Activated naive CD8-positive, alpha-beta T cell treated with anti-CD3 and anti-CD28 coated beads, Interleukin-2, amount 10 ng/mL, durations not matched to agents 7 days and 5 days (primary cell): Measurements from ENCODE around the gene CYP4F12. TPM values are rescaled to one million over a fixed set of nuclear protein-coding genes. Genes with fewer than 3 reads are reported as not detected.
A peak's percentile ranks its signal among the peaks of the same experiment; 100 is the strongest.
"Not testable (repeated sequence)": the region's sequence is repeated elsewhere in the genome, so short reads cannot be mapped to it uniquely, and the experiment has no call there.

Source experiments
- ATAC-seq: fragments of 150-1000 bp; cut with Tn5 transposase; one replicate; pipeline ENCODE4 v1.10.0; 2021; ENCODE audit warnings: low read depth, moderate library complexity
- POLR2A ChIA-PET: fragments of 350-600 bp; sonication (Branson Sonifier 250); formaldehyde crosslinking; loops from one replicate; lab custom pipeline; 2021; ENCODE audit warnings: antibody characterized with exemption; lab: Charles Lee
- DNase-seq: peaks from one replicate; pipeline ENCODE4 v3.0.0; 2021
- H3K27ac Mint-ChIP-seq: one replicate; pipeline ENCODE4 v1.8.0; 2022; ENCODE audit warnings: mild to moderate bottlenecking, mixed read lengths
- H3K27me3 Mint-ChIP-seq: one replicate; pipeline ENCODE4 v1.8.0; 2022; ENCODE audit warnings: mild to moderate bottlenecking, moderate library complexity, mixed read lengths
- H3K36me3 Mint-ChIP-seq: one replicate; pipeline ENCODE4 v1.8.0; 2021; ENCODE audit warnings: mild to moderate bottlenecking, mixed read lengths
- H3K4me1 Mint-ChIP-seq: one replicate; pipeline ENCODE4 v1.8.0; 2021; ENCODE audit warnings: mixed read lengths
- H3K4me3 Mint-ChIP-seq: one replicate; pipeline ENCODE4 v1.8.0; 2022; ENCODE audit warnings: mild to moderate bottlenecking, moderate library complexity, mixed read lengths
- H3K9me3 Mint-ChIP-seq: one replicate; pipeline ENCODE4 v1.8.0; 2021; ENCODE audit warnings: mixed read lengths
- total RNA-seq, 2 experiments: library from RNA; stranded (reverse); gene quantifications; one replicate each; pipeline ENCODE4 v1.2.3, GENCODE V29; 2021

Gene CYP4F12
- total RNA-seq, 2 experiments from 2014 or later, result 2.4 to 3.1 TPM

DNA sequence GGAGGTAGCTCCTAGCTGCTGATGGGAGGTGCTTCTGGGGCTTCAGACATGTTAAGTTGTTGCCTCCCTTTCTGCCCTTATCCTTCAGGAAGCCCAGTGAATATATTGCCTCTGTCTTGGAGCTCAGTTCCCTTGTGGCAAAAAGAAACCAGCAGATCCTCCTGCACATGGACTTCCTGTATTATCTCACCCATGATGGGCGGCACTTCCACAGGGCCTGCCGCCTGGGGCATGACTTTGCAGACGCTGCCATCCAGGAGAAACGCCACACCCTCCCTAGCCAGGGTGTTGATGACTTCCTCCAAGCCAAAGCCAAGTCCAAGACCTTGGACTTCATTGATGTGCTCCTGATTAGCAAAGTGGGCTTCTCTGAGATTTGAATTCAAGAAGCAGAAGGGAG lies 6.0 kb upstream of the CYP4F12 start:
- no peaks in the 10 kb centered on the region for H3K4me1 Mint-ChIP-seq
- no peak overlapping the region for H3K27ac Mint-ChIP-seq
- no peaks in the 10 kb centered on the region for H3K27me3 Mint-ChIP-seq
- no peak overlapping the region for H3K4me3 Mint-ChIP-seq
- H3K36me3 Mint-ChIP-seq, result no peaks in the 10 kb centered on the region
- H3K9me3 Mint-ChIP-seq, result no peaks in the 10 kb centered on the region
- no peak for DNase-seq
- POLR2A ChIA-PET, result no interaction called here
- no peak for ATAC-seq

DNA sequence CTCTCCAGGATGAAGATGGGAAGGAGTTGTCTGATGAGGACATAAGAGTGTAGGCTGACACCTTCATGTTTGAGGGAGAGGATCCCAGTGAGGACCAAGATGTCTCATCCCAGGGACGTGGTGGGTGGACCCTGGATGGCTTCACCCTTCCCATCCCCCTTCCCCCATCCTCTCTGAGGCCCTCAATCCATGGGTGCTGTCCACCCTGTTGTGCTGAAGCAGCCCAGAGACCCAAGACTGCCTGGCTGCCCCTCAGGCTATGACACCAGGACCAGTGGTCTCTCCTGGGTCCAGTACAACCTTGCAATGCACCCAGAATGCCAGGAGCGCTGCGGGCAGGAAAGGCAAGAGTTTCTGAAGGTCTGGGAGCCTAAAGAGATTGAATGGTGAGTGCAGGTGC lies 3.4 kb upstream of the CYP4F12 start:
- Mint-ChIP-seq H3K36me3 (no peaks in the 10 kb centered on the region), H3K9me3 (no peaks in the 10 kb centered on the region), H3K27me3 (no peaks in the 10 kb centered on the region), H3K27ac (no peak overlapping the region), H3K4me3 (no peak overlapping the region), H3K4me1 (peaks cover under 1% of the 10 kb centered on the region)
- no peak for DNase-seq
- no peak for ATAC-seq
- POLR2A ChIA-PET, result no interaction called here

DNA sequence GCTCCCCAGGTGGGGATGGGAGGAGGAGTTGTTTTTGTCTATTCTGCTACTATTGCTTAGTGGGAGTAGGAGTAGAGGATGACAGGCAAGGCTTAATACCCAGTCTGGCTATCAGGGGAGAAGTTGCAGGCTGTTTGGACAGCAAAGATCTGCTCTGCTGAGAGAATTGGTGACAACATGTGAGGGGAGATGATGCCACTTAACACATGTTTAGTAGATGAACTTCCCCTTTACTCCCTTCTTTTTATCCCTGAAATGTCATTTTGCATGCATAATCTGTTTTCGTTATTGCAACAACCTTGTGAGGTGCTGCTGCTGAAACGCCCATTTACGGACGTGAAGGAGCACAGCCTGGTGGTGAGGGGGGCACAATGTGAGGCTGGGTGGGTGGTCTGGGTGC lies 3.0 kb upstream of the CYP4F12 start:
- Mint-ChIP-seq H3K4me1 (peaks cover 3% of the 10 kb centered on the region), H3K27ac (no peak overlapping the region), H3K9me3 (no peaks in the 10 kb centered on the region), H3K4me3 (no peak overlapping the region), H3K36me3 (no peaks in the 10 kb centered on the region), H3K27me3 (no peaks in the 10 kb centered on the region)
- DNase-seq, result no peak
- POLR2A ChIA-PET, result no interaction called here
- no peak for ATAC-seq

- no peaks in the 10 kb centered on the region for H3K9me3 Mint-ChIP-seq
- POLR2A ChIA-PET, result no interaction called here
- ATAC-seq (no peak), DNase-seq (no peak)
- peaks cover 3% of the 10 kb centered on the region for H3K4me1 Mint-ChIP-seq
- H3K27me3 Mint-ChIP-seq, result no peaks in the 10 kb centered on the region
- H3K27ac Mint-ChIP-seq, result no peak overlapping the region
- no peak overlapping the region for H3K4me3 Mint-ChIP-seq
- no peaks in the 10 kb centered on the region for H3K36me3 Mint-ChIP-seq
These were observed 1.6 kb upstream of the CYP4F12 start for GRCh38 chr19:15671237-15671821.

- POLR2A ChIA-PET, result no interaction called here
- H3K4me3 Mint-ChIP-seq, result no peak overlapping the region
- ATAC-seq (no peak), DNase-seq (no peak)
- H3K36me3 Mint-ChIP-seq, result no peaks in the 10 kb centered on the region
- no peaks in the 10 kb centered on the region for H3K27me3 Mint-ChIP-seq
- H3K27ac Mint-ChIP-seq, result no peak overlapping the region
- H3K9me3 Mint-ChIP-seq, result no peaks in the 10 kb centered on the region
- H3K4me1 Mint-ChIP-seq, result peaks cover 3% of the 10 kb centered on the region
These were observed 852 bp upstream of the CYP4F12 start for GRCh38 chr19:15671891-15672579.

- Mint-ChIP-seq H3K36me3 (no peaks in the 10 kb centered on the region), H3K4me1 (peaks cover 3% of the 10 kb centered on the region), H3K4me3 (no peak overlapping the region), H3K27ac (no peak overlapping the region), H3K9me3 (no peaks in the 10 kb centered on the region), H3K27me3 (no peaks in the 10 kb centered on the region)
- DNase-seq (no peak), ATAC-seq (no peak)
- POLR2A ChIA-PET, result no interaction called here
These were observed 328 bp downstream of the CYP4F12 start for GRCh38 chr19:15673176-15673654.

- Mint-ChIP-seq H3K27ac (no peak overlapping the region), H3K9me3 (no peaks in the 10 kb centered on the region), H3K27me3 (no peaks in the 10 kb centered on the region), H3K4me3 (no peak overlapping the region), H3K36me3 (no peaks in the 10 kb centered on the region), H3K4me1 (peaks cover 3% of the 10 kb centered on the region)
- POLR2A ChIA-PET, result no interaction called here
- ATAC-seq, result no peak
- DNase-seq, result no peak
These were observed 2.7 kb downstream of the CYP4F12 start for GRCh38 chr19:15675560-15675959.

GRCh38 chr19:15679089-15679488 lies 6.2 kb downstream of the CYP4F12 start:
- no peak overlapping the region for H3K27ac Mint-ChIP-seq
- no peak for ATAC-seq
- H3K4me1 Mint-ChIP-seq, result peaks cover 3% of the 10 kb centered on the region
- DNase-seq, result no peak
- no peaks in the 10 kb centered on the region for H3K9me3 Mint-ChIP-seq
- POLR2A ChIA-PET, result no interaction called here
- no peak overlapping the region for H3K4me3 Mint-ChIP-seq
- H3K27me3 Mint-ChIP-seq, result no peaks in the 10 kb centered on the region
- no peaks in the 10 kb centered on the region for H3K36me3 Mint-ChIP-seq

DNA sequence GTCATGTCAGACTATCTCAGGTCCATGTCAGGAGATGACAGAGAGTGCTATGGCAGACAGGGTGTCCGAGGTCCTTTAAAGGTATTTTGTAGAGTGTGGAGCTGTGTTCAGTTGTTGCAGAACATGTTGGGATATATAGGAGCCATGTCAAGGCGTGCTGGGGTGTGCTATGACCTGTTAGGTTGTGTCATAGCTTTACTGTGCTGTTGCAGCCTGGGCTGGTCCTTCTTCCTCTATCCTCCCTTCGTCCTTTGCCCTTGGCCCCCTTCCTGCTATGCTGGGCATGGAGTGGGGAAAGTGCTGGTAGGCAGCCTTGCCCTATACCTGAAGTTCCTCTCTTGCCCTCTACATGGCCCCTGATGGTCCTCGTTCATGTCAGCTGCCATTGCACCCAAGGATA lies 7.0 kb downstream of the CYP4F12 start:
- DNase-seq, result not testable (repeated sequence)

DNA sequence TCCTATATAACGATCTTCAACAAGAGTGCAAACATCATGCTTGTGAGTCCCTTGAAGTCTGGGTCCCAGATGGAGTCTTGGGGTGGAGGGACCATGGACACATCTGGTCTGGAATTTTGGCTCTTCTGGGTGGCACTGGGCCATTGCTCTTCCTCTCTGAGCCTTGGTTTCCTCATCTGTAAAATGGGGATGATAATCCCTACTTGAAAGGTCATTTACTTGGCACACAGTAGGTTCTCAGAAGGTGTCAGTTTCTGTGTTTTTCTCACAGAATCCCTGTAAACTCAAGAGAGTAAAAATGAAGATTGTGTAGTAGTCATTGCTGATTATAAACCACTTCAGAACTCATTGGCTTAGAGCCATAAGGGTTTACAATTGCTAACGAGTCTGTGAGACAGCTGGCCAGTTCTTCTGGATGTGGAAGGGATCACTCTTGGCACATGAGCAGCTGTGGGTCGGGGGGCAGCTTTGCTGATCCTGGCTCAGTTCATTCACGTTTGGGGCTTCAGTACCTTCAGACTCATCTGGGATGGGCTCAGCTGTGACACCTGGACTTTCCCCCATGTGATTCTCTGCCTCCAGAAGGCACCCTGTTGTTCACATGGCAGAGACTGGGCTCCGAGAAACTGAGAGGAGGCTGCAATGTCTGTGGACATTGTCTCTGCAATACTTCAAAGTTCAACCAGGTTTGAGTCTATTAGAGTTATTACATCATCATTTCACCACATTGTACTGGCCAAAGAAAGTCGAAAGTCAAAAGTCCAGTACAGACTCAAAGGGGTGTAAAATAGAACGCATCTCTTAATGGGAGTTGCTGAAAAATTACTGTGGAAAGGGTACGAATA lies 7.8 kb downstream of the CYP4F12 start:
- DNase-seq (no peak), ATAC-seq (no peak)
- H3K9me3 Mint-ChIP-seq, result no peaks in the 10 kb centered on the region
- no peak overlapping the region for H3K27ac Mint-ChIP-seq
- no peak overlapping the region for H3K4me3 Mint-ChIP-seq
- peaks cover 2% of the 10 kb centered on the region for H3K27me3 Mint-ChIP-seq
- H3K4me1 Mint-ChIP-seq, result no peaks in the 10 kb centered on the region
- no peaks in the 10 kb centered on the region for H3K36me3 Mint-ChIP-seq
- POLR2A ChIA-PET, result no interaction called here

More for the DNA sequence above, 7.0 kb downstream of the CYP4F12 start:
- POLR2A ChIA-PET, H3K27ac Mint-ChIP-seq, H3K27me3 Mint-ChIP-seq, H3K9me3 Mint-ChIP-seq, H3K36me3 Mint-ChIP-seq, H3K4me1 Mint-ChIP-seq, ATAC-seq, H3K4me3 Mint-ChIP-seq: not testable (repeated sequence)

GRCh38 chr19:15683411-15683810 lies 10.5 kb downstream of the CYP4F12 start:
- no peaks in the 10 kb centered on the region for H3K4me1 Mint-ChIP-seq
- POLR2A ChIA-PET, result no interaction called here
- no peaks in the 10 kb centered on the region for H3K36me3 Mint-ChIP-seq
- peaks cover 4% of the 10 kb centered on the region for H3K27me3 Mint-ChIP-seq
- DNase-seq (no peak), ATAC-seq (no peak)
- no peak overlapping the region for H3K4me3 Mint-ChIP-seq
- H3K9me3 Mint-ChIP-seq, result peaks cover 1% of the 10 kb centered on the region
- no peak overlapping the region for H3K27ac Mint-ChIP-seq

DNA sequence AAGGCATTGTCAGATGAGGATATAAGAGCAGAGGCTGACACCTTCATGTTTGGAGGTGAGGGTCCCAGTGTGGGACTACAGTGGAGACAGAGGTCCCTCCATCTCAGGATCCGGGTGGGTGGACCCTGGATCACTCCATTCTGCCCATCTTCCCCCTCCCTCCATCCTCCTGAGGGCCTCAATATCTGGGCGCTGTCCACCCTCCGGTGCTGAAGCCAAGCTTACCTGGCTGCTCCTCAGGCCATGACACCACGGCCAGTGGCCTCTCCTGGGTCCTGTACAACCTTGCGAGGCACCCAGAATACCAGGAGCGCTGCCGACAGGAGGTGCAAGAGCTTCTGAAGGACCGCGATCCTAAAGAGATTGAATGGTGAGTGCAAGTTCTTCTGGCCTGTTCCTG lies 11.9 kb downstream of the CYP4F12 start:
- POLR2A ChIA-PET, result no interaction called here
- H3K36me3 Mint-ChIP-seq, result no peaks in the 10 kb centered on the region
- peaks cover 5% of the 10 kb centered on the region for H3K9me3 Mint-ChIP-seq
- H3K4me3 Mint-ChIP-seq, result no peak overlapping the region
- no peak overlapping the region for H3K27ac Mint-ChIP-seq
- DNase-seq, result peak; percentile 45
- ATAC-seq, result no peak
- peaks cover 4% of the 10 kb centered on the region for H3K27me3 Mint-ChIP-seq
- no peaks in the 10 kb centered on the region for H3K4me1 Mint-ChIP-seq

GRCh38 chr19:15696654-15697194 lies 23.8 kb downstream of the CYP4F12 start:
- H3K9me3 Mint-ChIP-seq, result no peaks in the 10 kb centered on the region
- DNase-seq (no peak), ATAC-seq (no peak)
- no peak overlapping the region for H3K27ac Mint-ChIP-seq
- POLR2A ChIA-PET, result no interaction called here
- H3K4me1 Mint-ChIP-seq, result no peaks in the 10 kb centered on the region
- no peaks in the 10 kb centered on the region for H3K36me3 Mint-ChIP-seq
- H3K27me3 Mint-ChIP-seq, result peaks cover 13% of the 10 kb centered on the region
- no peak overlapping the region for H3K4me3 Mint-ChIP-seq
